SJCRH30 (cell line): Measurements from ENCODE around the gene TMCO4. TPM values are rescaled to one million over a fixed set of nuclear protein-coding genes. Genes with fewer than 3 reads are reported as not detected.
"Not testable (repeated sequence)": the region's sequence is repeated elsewhere in the genome, so short reads cannot be mapped to it uniquely, and the experiment has no call there.

Experiments
- DNase-seq, 2 experiments: peaks; one replicate each; pipeline ENCODE4 v3.0.0-alpha.2; 2015 to 2020
- H3K27ac ChIP-seq: fragments of 250-450 bp; sonication (Bioruptor Pico); 2 replicates; pipeline ENCODE4 v1.5.1; 2020; ENCODE audit warnings: mild to moderate bottlenecking, moderate library complexity
- H3K27me3 ChIP-seq: fragments of 250-450 bp; sonication (Bioruptor Pico); 2 replicates; pipeline ENCODE4 v1.5.1; 2020; ENCODE audit warnings: mild to moderate bottlenecking, moderate library complexity
- H3K36me3 ChIP-seq: fragments of 250-450 bp; sonication (Bioruptor Pico); 2 replicates; pipeline ENCODE4 v1.5.1; 2020; ENCODE audit warnings: mild to moderate bottlenecking, moderate library complexity
- H3K4me1 ChIP-seq: fragments of 250-450 bp; sonication (Bioruptor Pico); 2 replicates; pipeline ENCODE4 v1.5.1; 2020; ENCODE audit warnings: mild to moderate bottlenecking, moderate library complexity
- H3K4me3 ChIP-seq: fragments of 250-450 bp; sonication (Bioruptor Pico); 2 replicates; pipeline ENCODE4 v1.5.1; 2020; ENCODE audit warnings: mild to moderate bottlenecking, moderate library complexity
- H3K9me3 ChIP-seq: fragments of 250-450 bp; sonication (Bioruptor Pico); replicated peaks from 2 replicates; pipeline ENCODE4 v1.5.1; 2020; ENCODE audit warnings: mild to moderate bottlenecking, moderate library complexity
- total RNA-seq: library from RNA; depleted of rRNA; stranded (reverse); fragments of >200 nt; shearing (Covaris generic); gene quantifications from 2 replicates; pipeline ENCODE4 v1.2.3, GENCODE V29; 2014

TMCO4 gene
- total RNA-seq, 1 experiment from 2014 or later, result 18.0 TPM

GRCh38 chr1:19818324-19818723 is 18.6 kb upstream of the TMCO4 start:
- H3K27me3 ChIP-seq, result no peaks in the 10 kb centered on the region
- H3K4me3 ChIP-seq, result no peak overlapping the region
- no peaks in the 10 kb centered on the region for H3K9me3 ChIP-seq
- H3K36me3 ChIP-seq, result no peaks in the 10 kb centered on the region
- peaks cover 37% of the 10 kb centered on the region for H3K4me1 ChIP-seq
- no peak for DNase-seq
- H3K27ac ChIP-seq, result no peak overlapping the region

GRCh38 chr1:19817160-19817559 is 17.4 kb upstream of the TMCO4 start:
- DNase-seq, result no peak
- no peak overlapping the region for H3K27ac ChIP-seq
- H3K27me3 ChIP-seq, result no peaks in the 10 kb centered on the region
- peaks cover 37% of the 10 kb centered on the region for H3K4me1 ChIP-seq
- no peak overlapping the region for H3K4me3 ChIP-seq
- H3K36me3 ChIP-seq, result no peaks in the 10 kb centered on the region
- H3K9me3 ChIP-seq, result no peaks in the 10 kb centered on the region

GRCh38 chr1:19816737-19817086 is 17.0 kb upstream of the TMCO4 start:
- not testable (repeated sequence) for H3K9me3 ChIP-seq, H3K27me3 ChIP-seq, DNase-seq, H3K36me3 ChIP-seq, H3K4me3 ChIP-seq
- Histone ChIP-seq H3K27ac (peak overlapping the region; percentile 34), H3K4me1 (peaks cover 37% of the 10 kb centered on the region)

- H3K4me1 ChIP-seq, result peaks cover 37% of the 10 kb centered on the region
- H3K4me3 ChIP-seq, result no peak overlapping the region
- no peaks in the 10 kb centered on the region for H3K36me3 ChIP-seq
- H3K9me3 ChIP-seq, result no peaks in the 10 kb centered on the region
- H3K27ac ChIP-seq, result peak overlapping the region; percentile 34
- H3K27me3 ChIP-seq, result no peaks in the 10 kb centered on the region
- peak; percentile 92 to 94 for DNase-seq
These were observed 16.4 kb upstream of the TMCO4 start for GRCh38 chr1:19815801-19816736.

- Histone ChIP-seq H3K36me3 (no peaks in the 10 kb centered on the region), H3K4me3 (peak within 1 kb of the TSS; percentile 1; the same call in 1 of the 2 replicates), H3K4me1 (peaks cover 37% of the 10 kb centered on the region), H3K27ac (peak within 1 kb of the TSS; percentile 34), H3K9me3 (no peaks in the 10 kb centered on the region), H3K27me3 (no peaks in the 10 kb centered on the region)
- peak; percentile 30 to 59 for DNase-seq
These were observed 15.2 kb upstream of the TMCO4 start, which contains the start of gene RNF186 for GRCh38 chr1:19814681-19815503. RNF186 (minus strand) TSS chr1:19815283; CDS start chr1:19815101, 182 bp downstream.

- peak; percentile 20 to 55 for DNase-seq
- no peaks in the 10 kb centered on the region for H3K36me3 ChIP-seq
- peaks cover 37% of the 10 kb centered on the region for H3K4me1 ChIP-seq
- H3K4me3 ChIP-seq, result no peak overlapping the region; the same call in 1 of the 2 replicates
- no peak overlapping the region for H3K27ac ChIP-seq
- H3K9me3 ChIP-seq, result 0 out of 2 replicates have a peak, but pooled peaks cover 4% of the 10 kb centered on the region
- no peaks in the 10 kb centered on the region for H3K27me3 ChIP-seq
These were observed 14.5 kb upstream of the TMCO4 start for GRCh38 chr1:19814244-19814661.

GRCh38 chr1:19813643-19813960 is 13.9 kb upstream of the TMCO4 start:
- Histone ChIP-seq H3K27me3 (no peaks in the 10 kb centered on the region), H3K4me1 (peaks cover 37% of the 10 kb centered on the region), H3K36me3 (no peaks in the 10 kb centered on the region), H3K27ac (no peak overlapping the region), H3K9me3 (0 out of 2 replicates have a peak, but pooled peaks cover 5% of the 10 kb centered on the region), H3K4me3 (no peak overlapping the region)
- DNase-seq, result no peak

- H3K27ac ChIP-seq, result no peak overlapping the region
- no peak for DNase-seq
- H3K9me3 ChIP-seq, result 0 out of 2 replicates have a peak, but pooled peaks cover 5% of the 10 kb centered on the region
- peaks cover 37% of the 10 kb centered on the region for H3K4me1 ChIP-seq
- H3K27me3 ChIP-seq, result no peaks in the 10 kb centered on the region
- no peak overlapping the region for H3K4me3 ChIP-seq
- H3K36me3 ChIP-seq, result no peaks in the 10 kb centered on the region
These were observed 13.3 kb upstream of the TMCO4 start for GRCh38 chr1:19812875-19813642.

- Histone ChIP-seq H3K27me3 (no peaks in the 10 kb centered on the region), H3K27ac (no peak overlapping the region), H3K4me1 (peaks cover 29% of the 10 kb centered on the region), H3K9me3 (0 out of 2 replicates have a peak, but pooled peaks cover 5% of the 10 kb centered on the region), H3K4me3 (no peak overlapping the region), H3K36me3 (no peaks in the 10 kb centered on the region)
- DNase-seq, result peak; percentile 51 to 60
These were observed 11.6 kb upstream of the TMCO4 start for GRCh38 chr1:19811206-19811851.

- Histone ChIP-seq H3K9me3 (0 out of 2 replicates have a peak, but pooled peaks cover 5% of the 10 kb centered on the region), H3K4me3 (no peak overlapping the region), H3K4me1 (peaks cover 8% of the 10 kb centered on the region), H3K27me3 (no peaks in the 10 kb centered on the region), H3K27ac (no peak overlapping the region), H3K36me3 (no peaks in the 10 kb centered on the region)
- peak; percentile 39 to 65 for DNase-seq
These were observed 9.5 kb upstream of the TMCO4 start for GRCh38 chr1:19809044-19809750.

- Histone ChIP-seq H3K27me3 (no peaks in the 10 kb centered on the region), H3K4me3 (no peak overlapping the region), H3K27ac (no peak overlapping the region), H3K9me3 (0 out of 2 replicates have a peak, but pooled peaks cover 5% of the 10 kb centered on the region), H3K4me1 (no peaks in the 10 kb centered on the region), H3K36me3 (no peaks in the 10 kb centered on the region)
- DNase-seq, result no peak
These were observed 8.6 kb upstream of the TMCO4 start for GRCh38 chr1:19808351-19808750.

- DNase-seq, result no peak
- H3K4me3 ChIP-seq, result no peak overlapping the region
- 0 out of 2 replicates have a peak, but pooled peaks cover 5% of the 10 kb centered on the region for H3K9me3 ChIP-seq
These were observed 5.1 kb upstream of the TMCO4 start for GRCh38 chr1:19804831-19805251.

GRCh38 chr1:19802269-19802668 is 2.6 kb upstream of the TMCO4 start:
- Histone ChIP-seq H3K27me3 (no peaks in the 10 kb centered on the region), H3K9me3 (no peaks in the 10 kb centered on the region), H3K36me3 (no peaks in the 10 kb centered on the region), H3K4me1 (peaks cover 8% of the 10 kb centered on the region; the same call in 1 of the 2 replicates), H3K27ac (no peak overlapping the region), H3K4me3 (no peak overlapping the region)
- DNase-seq, result peak; percentile 25 to 62

More at GRCh38 chr1:19804831-19805251, 5.1 kb upstream of the TMCO4 start:
- no peaks in the 10 kb centered on the region for H3K36me3 ChIP-seq
- H3K27ac ChIP-seq, result no peak overlapping the region
- peaks cover 3% of the 10 kb centered on the region; the same call in 1 of the 2 replicates for H3K4me1 ChIP-seq
- H3K27me3 ChIP-seq, result no peaks in the 10 kb centered on the region
